ENCODE measurements around the gene CEP63.
"Not testable (repeated sequence)": the region's sequence is repeated elsewhere in the genome, so short reads cannot be mapped to it uniquely, and the experiment has no call there.

Gene CEP63

DNA sequence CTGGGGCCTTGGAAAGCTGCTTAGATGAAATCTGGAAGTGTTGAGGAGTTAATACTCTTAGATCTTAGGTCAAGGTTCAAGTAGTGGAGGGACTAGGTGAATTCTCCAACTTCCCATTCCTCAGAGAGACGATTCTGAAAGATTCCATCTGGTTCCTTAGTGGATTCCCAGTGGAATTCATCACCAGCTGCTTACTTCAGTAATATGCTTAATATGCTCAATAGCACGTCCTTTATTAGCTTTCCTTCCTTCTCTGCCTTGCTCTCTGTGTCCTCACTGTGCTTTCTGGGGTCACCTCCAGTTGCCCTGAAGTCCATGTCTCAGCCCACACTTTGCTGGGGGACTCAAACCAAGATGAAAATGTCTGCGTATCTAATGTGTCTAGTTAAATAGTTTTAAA is 31.0 kb downstream of the CEP63 start:
- DNase-seq (ENCODE audit: low spot score) = no peak

DNA sequence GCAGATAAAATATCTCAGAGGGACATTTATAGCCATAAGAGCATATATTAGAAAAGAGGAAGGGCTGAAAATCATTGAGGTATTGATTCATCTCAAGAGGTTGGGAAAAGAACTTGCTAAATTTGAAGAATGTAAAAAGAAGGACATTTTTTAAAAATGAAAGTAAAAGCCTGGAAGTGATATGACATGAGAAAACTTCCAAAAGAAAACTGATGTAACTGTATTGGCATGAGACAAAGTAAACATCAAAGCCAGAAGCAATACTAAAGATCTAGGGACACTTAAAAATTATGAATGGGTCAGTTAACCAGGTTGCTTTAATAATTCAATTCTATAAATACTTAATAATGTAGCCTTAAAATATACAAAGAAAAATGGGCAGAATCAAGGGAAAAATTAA is 31.9 kb downstream of the CEP63 start:
- no peak for DNase-seq (ENCODE audit: low spot score)

DNA sequence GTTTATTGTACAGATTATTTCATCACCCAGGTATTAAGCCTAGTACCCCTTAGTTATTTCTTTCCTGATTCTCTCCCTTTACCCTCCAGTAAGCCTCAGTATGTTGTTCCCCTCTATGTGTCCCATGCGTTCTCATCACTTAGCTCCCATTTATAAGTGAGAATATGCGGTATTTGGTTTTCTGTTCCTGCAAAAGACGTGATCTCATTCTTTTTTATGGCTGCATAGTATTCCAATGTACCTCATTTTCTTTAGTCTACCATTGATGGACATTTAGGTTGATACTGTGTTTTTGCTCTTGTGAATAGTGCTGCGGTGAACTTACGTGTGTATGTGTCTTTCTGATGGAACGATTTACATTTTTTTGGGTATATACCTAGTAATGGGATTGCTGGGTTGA is 36.7 kb downstream of the CEP63 start:
- DNase-seq (ENCODE audit: low spot score) = no peak

DNA sequence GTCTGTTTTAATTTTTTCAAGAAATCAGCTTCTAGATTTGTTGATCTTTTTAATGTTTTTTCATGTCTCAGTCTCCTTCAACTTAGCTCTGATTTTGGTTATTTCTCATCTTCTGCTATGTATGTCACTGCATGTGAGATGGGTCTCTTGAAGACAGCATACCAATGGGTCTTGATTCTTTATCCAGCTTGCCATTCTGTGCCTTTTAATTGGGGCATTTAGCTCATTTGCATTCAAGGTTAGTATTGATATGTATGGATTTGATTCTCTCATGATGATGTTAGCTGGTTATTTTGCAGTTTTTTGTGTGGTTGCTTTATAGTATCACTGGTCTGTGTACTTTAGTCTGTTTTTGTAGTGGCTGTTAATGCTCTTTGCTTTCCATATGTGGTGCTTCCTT is 39.4 kb downstream of the CEP63 start:
- no peak for DNase-seq (ENCODE audit: low spot score)

DNA sequence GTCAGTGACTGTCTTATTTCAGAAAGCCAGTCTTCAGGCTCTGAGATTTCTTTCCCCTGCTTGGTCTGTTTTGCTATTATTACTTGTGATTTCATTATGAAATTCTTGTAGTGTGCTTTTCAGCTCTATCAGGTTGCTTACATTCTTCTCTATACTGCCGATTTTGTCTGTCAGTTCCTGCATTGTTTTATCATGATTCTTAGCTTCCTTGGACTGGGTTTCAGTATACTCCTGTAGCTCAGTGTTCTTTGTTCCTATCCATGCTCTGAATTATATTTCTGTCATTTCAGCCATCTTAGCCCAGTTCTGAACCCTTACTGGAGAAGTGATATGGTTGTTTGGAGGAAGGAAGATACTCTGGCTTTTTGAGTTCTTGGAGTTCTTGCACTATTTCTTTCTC is 40.5 kb downstream of the CEP63 start:
- DNase-seq (ENCODE audit: low spot score) = no peak

DNA sequence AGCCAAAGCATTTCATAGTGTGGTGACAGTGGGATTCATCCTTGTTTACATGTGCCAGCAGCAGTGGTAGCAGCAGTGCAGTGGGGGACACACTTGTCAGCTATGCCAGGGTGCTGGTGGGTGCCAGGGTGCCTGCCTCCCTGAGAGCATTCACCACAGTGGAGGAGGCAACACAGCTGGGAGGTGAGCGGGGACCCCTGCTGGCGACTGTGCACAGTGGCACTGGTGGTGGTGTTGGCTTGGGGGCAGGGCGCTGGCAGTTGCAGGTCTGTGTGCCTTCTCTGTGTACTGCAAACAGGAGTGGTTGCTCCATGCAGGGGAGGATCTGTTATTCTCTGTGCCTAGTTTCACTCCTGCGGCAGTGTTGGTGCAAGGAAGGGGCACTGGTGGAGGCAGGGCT is 41.2 kb downstream of the CEP63 start:
- DNase-seq (ENCODE audit: low spot score) = no peak

DNA sequence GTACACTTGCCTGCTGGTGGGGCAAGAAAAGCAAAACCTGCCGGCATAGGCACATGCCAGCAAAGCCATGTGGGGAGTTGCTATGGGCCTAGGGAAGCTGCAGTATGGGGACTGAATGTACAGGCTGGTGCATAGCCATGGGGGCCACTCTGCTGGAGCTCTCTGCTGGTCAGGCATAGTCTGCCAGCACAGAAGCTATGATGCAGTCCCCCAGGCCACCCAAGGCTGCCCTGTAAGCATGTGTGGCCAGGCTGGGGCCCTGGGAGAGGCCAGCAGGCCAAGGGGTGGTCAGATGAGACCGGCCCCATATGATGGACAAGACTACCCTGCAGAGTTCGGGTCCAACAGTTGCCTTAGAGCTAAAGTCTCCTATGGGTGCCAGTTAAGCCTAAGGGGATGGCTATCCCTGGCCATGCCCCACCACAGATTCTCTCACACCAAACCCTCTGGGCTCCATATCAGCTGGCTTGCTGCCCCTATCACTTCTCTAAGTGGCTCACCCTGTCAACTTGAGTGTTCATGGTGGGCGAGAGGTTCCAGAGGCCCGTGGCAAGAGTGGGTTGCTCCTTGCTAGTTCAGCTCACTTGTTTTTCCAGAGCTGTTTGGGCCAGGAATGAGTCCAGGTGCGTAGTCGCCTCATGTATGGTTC is 41.8 kb downstream of the CEP63 start:
- DNase-seq (ENCODE audit: low spot score) = no peak

DNA sequence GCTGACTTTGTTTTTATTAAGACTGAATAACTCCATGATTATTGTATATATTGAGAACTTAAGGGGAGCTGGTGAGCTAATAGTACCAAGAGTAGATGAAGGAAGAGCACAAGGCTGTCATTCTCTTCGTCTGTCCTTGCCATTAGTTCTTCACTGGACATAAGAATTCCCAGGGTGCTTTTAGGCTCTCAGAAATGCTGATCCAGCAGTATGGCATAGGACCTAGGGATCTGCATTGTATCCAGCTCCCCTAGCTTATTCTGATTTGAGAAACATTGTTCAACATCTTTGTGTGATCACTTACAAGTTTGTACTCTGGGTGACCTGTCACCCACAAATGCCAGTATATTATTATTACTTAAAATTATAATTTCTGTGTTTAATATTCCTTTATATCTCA is 47.6 kb downstream of the CEP63 start:
- DNase-seq (ENCODE audit: low spot score) = no peak

DNA sequence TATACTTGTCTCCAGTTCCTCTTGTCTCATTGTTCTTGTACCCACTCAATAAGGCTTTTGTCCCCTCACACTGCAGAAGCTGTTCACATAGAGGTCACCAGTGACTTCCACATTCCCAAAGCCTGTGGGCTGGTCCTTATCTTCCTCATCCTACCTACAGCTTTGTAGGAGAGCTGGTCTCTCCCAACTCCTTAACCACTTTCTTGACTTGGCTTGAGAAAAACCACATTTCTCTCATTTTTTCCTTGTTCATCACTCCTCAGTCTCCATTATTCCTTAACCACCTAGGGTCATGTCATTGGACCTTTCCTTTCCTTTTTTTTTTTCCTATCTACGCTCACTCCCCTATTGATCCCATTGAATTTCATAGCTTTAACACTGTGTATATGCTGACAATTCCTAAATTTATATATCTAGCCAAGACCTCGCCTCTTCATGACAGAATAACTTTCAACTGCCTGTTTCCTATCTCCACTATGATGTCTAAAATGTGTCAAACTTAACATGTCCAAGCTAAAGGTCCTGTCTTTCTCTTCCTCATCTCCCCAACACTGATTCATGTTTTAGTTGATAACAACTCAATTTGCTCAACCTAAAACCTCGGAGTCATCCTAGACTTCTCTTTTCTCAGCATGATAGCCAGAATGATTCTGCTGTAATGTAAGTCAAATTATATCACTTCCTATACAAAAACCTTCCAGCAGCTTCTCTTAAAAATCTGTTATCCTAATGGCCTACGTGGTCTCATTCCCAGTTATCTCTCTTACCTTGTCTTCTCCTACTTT is 49.5 kb downstream of the CEP63 start:
- no peak for DNase-seq (ENCODE audit: low spot score)

DNA sequence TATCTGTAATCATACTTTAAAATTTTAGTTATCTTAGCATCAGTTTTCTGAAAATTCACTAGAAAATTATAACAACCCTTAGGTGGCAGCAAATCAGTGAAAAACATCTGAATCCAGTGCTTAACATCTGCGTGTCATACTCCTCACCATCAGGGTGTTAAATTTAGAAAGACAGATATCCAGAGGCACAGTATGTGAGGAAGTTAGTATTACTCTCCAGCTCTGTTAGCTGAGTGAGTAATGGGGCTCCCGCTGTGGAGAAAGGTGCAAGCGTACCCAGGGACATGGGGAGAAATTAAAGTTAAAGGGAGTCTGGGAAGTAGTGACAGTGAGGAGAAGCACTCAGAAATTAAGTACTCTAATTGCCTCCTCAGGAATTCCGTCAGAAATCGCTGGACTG is 50.9 kb downstream of the CEP63 start:
- DNase-seq (ENCODE audit: low spot score) = no peak

DNA sequence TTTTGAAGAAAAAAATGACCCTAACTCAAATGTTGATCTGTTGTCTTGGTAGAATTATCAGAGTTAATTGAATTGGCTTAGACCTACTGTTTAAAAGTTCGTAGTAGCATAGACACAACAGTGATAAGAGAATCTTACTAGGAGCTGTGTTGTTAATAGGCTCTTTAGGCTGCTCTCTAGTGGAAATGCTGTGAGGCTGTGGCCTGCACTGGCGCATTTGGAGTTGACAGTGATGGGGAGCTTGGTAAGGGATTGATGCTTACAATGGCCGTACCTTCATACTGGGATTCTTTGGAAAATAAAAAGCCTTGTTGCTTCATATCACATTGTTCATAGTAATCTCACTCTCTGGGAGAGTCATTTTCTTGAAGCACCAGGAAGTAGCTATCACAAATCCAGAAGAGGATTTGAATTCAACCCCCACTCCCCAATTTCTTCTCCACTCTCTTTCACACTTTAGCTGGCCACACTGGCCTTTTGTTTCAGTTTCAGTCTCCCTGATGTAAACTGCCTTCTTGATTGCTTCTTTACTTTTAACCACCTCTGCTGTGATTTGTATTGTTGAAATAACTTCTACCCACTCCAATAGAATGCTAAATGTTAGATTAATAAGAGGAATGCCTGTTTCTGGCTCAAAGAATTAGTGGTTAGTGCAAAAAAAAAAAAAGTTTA is 56.6 kb downstream of the CEP63 start:
- DNase-seq (ENCODE audit: low spot score) = no peak

DNA sequence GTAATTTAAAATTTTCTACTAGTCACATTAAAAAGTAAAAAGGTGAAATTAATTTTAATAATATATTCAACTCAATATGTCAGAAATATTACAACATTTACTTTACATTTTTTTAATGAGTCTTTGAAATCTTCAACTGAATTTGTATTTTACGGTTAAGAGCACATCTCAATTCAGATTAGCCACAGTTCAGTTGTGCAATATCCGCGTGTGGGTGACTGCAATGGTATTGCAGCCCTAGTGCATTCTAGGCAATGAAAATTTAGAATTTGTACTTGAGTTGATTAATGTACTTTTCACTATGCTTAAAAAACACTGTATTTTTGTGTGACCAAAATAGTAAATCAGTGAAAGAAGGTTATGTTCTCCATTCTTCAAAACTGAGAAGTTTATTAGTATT is 57.3 kb downstream of the CEP63 start:
- DNase-seq (ENCODE audit: low spot score) = no peak

DNA sequence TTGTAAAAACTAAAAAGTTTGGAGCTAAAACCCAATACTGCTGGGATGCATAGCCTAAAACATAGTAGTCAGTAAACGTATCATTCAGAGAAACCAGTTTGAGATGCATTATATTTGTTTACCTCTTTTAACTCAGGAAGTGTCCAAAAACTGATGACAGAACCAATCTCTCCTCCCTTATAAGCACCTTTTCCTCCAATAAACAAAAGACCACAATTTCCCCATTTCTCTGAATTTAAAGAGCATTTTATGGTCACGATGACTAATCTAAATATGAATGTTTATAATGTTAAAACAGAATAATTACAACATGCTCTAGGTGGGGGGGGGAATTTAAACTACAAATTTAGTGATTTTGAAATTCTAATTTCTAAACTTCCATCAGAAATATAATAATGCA is 58.5 kb downstream of the CEP63 start:
- DNase-seq (ENCODE audit: low spot score) = no peak

DNA sequence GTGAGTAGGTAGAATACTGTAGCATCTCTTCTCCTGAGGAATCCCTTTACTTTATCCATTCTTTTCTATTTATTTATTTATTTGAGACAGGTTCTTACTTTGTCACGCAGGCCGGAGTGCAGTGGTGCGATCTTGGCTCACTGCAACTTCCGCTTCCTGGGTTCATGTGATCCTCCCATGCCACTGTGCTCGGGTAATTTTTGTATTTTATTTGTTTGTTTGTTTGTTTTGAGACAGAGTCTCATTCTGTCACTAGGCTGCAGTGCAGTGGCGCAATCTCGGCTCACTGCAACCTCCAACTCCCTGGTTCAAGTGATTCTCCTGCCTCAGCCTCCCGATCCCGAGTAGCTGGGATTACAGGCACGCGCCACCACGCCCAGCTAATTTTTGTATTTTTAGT is 58.9 kb downstream of the CEP63 start:
- DNase-seq (ENCODE audit: low spot score) = not testable (repeated sequence)

DNA sequence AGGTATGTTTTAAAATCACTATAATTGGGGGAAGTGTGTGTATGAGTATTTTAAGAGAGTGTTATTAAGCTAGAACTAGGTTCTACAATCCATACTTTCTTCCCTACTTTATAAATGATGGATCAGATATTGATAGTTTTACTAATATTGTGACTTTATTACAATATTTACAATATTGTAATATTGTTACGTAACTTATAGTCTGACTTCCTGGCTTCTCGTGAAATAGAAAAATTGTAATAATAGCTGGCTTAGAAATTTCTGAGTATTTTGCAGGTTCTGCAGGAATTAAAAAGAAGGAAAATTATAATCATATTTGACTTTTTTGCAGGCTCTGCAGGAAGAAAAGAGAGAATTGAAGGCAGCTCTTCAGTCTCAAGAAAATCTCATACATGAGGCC is 60.0 kb downstream of the CEP63 start:
- DNase-seq (ENCODE audit: low spot score) = no peak

DNA sequence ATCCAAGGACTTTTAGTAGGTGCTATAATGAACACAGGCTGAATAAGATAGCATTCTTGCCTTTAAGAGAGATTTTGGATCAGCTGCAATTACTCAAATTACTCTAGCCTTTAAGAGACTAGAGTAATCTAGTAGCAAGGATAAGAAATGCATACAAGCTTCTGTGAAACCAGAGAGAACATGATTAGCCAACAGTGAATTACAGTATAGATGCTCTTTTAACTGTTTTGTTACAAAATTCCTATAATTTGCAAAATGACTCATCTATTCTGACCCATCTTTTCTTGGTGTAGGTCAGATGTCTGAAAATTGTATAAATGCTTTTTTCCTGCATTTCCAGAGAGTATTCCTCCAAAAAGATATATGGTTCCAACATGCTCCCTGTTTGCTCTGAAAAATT is 66.9 kb downstream of the CEP63 start:
- no peak for DNase-seq (ENCODE audit: low spot score)

DNA sequence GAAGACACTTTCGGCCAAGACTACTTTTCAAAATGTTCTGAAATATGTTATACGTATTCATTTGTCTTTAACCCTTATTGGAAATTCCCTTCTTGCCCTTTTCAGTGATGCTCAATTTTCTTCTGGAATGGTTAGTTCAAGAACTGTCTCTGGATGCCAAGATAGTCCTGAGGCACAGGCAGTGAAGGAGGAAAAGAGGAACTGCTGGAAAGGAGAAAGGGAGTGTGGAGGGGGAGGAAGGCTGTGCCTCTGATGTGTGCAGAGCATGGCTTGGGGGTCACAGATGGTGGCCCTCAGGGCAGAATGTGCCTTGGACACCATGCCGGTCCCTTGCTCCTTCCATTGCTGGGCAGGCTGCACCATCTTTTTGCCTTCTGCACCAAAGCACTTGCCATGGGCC is 73.7 kb downstream of the CEP63 start:
- no peak for DNase-seq (ENCODE audit: low spot score)

DNA sequence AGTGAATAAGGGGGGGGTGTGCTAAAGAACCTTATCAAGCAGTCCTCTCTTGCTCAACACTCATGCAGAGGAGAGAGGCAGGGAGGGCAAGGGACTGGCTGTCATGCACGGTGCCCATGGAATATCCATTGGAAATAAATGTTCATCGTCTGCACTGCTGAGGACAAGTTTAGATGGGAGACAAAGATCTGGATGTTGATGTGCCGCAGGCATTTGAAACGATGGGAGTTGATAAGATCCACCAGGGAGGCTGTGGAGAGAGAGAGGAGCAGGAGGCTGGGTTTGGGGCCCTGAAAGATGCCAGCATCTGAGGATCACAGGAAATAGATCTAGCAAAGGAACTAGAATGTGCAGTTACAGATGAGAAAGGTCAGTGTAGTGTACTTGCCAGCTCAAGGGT is 76.2 kb downstream of the CEP63 start:
- no peak for DNase-seq (ENCODE audit: low spot score)

DNA sequence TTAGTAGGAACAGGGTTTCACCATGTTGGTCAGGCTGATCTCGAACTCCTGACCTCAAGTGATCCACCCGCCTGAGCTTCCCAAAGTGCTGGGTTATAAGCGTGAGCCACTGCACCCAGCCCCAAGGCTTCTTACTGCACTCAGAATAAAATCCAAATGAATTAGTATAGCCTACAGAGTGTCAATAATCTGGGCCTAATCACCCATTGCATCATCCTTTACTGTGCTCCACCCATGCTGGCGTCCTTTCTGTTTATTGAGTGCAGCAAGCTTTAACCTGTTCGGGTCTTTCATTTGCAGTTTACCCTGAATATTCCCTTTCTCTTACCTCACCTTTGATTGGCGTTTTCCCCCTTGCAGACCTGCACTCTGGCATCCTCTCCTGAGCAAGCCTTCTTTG is 77.7 kb downstream of the CEP63 start:
- no peak for DNase-seq (ENCODE audit: low spot score)

DNA sequence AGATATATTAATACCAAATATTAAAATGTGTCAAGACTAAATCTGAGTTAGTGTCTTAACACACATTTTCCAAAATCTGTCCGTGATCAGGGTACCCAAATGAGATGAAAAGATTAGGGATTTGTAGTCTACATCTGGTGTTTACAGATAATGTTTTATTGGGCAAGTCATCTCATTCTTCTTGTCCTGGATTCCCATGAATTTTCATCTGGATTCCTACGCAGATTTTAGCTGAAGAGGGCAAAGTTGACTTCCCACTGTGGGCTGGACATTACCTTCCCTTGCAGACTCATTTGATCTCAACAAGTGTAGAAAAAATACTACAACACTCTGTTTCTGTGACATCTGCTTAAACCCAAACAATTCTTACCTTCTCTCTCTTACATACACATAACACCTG is 79.1 kb downstream of the CEP63 start:
- no peak for DNase-seq (ENCODE audit: low spot score)

DNA sequence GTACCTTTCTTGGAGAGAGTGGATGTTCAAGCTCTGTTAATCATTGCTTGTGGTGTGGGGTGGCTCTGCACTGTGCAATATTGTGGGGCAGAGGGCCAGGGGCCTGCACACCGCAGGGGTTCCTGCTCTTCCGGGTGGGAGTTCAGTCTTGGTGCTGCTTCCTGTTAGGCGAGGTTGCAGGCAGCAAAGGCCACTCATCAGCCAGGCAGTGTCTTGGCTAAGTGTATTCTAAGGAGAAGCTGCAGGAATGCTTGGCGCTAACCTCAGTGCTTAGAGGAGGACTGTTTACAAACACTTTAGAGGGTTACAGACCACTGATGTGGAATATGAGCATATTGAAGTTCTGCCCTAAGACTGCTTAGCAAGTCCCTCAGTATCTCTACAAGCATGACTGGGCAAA is 81.7 kb downstream of the CEP63 start:
- DNase-seq (ENCODE audit: low spot score) = no peak

DNA sequence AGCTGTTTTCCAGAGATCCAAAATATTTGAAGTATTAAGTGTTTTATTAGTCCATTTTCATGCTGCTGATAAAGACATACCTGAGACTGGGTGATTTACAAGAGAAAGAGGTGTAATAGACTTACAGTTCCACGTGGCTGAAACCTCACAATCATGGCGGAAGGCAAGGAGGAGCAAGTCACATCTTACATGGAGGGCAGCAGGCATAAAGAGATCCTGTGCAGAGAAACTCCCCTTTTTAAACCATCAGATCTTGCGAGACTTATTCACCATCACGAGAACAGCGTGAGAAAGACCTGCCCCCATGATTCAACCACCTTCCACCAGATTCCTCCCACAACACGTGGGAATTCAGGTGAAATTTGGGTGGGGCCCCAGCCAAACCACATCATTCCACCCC is 82.9 kb downstream of the CEP63 start:
- no peak for DNase-seq (ENCODE audit: low spot score)

DNA sequence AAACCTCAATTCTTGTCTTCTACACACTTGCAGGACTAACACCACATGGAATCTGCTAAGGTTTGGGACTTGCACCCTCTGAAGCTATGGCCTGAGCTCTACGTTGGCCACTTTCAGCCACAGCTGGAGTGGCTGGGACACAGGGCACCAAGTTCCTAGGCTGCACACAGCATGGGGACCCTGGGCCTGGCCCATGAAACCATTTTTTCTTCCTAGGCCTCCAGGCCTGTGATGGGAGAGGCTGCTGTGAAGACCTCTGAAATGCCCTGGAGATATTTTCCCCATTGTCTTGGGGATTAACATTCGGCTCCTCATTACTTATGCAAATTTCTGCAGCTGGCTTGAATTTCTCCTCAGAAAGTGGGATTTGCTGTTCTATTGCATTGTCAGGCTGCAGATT is 84.0 kb downstream of the CEP63 start:
- not testable (repeated sequence) for DNase-seq (ENCODE audit: low spot score)

DNA sequence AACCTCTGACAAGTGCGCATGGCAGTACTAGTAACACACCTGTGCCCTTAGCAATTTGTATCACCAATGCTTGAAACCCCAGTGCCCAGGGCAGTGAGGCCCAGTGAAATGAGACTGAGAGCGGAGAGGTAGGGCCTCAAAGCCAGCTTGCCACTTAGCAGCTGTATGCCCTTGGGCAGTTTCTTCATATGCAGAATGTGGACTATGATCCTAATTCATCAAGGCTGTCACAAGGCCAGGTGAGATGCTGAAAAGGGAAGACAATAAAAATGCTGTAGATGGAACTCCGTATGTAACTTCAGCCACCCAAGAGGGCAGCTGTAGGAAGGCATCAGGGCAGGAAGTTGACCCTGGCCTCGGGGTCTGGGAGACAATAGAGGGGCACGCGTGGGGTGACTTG is 90.6 kb downstream of the CEP63 start:
- no peak for DNase-seq (ENCODE audit: low spot score)
